ENCODE data around the gene NINL.

Gene NINL

DNA sequence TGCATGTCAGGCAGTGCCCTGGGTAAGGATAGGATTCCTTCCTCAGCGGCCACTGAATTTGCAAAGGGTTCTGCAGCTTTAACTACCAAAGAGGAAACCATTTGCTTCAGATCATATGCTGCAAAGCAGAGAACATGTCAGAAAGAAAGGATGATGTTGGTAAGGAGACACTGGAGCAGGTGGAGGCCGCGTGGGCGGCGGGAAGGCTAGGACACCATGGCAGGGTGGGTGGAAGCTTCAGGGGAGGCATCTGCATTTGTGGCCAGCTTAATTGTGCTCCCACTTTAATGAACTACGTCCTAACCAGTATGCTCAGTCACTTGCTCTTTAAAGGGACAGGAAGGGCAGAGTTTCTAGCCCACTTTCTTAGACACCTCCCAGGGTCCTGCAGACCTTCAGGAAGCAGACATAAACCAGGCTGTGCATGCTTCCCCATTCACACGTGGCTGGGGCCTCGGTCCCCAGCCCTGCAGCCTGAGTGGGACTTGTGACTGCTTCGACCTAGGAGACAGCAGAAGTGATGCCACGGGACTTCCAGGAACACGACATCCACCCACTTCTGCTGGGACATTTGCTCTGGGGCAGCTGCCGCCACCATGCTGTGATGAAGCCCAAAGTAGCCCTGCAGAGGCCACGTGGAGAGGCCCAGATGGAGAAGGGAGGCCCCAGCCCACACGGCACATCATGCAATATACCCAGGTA is 101.7 kb downstream of the NINL start:
- WGBS, 2 donors (ENCODE audit: extremely low coverage in 2 of 2, insufficient read length in 2 of 2, insufficient replicate concordance in 1 of 2), result no CpG with 5 or more reads among the region's 14 CpGs
- Histone ChIP-seq H2BK120ac (ENCODE audit: low read depth, low read length) (no peak overlapping the region), H2BK15ac (ENCODE audit: low read length) (no peak overlapping the region), H2AFZ (ENCODE audit: low read length) (no peak overlapping the region), H2BK5ac (ENCODE audit: low read length) (no peak overlapping the region), H3K14ac (ENCODE audit: low read length) (no peak overlapping the region), H3K4ac (ENCODE audit: low read length) (no peak overlapping the region), H3K27ac (replicated peaks; ENCODE audit: low read length) (no peak overlapping the region), H3K36me3 (replicated peaks in 1 of 2; ENCODE audit: control insufficient read depth in 2 of 2, insufficient read depth in 2 of 2, low read length in 2 of 2) (peaks cover 26 to 91% of the 10 kb centered on the region in 2 donors), H4K91ac (ENCODE audit: low read depth, low read length, poor library complexity) (no peak overlapping the region), H3K79me1 (ENCODE audit: low read depth, low read length) (no peaks in the 10 kb centered on the region), H3K9ac (ENCODE audit: low read depth, low read length, poor library complexity) (no peak overlapping the region), H3K18ac (ENCODE audit: low read length) (no peak overlapping the region), H4K8ac (ENCODE audit: low read depth, low read length) (no peak overlapping the region), H3K4me1 (ENCODE audit: control insufficient read depth in 2 of 2, insufficient read depth in 1 of 2, low read depth in 1 of 2, low read length in 2 of 2) (peaks cover 0 to 2% of the 10 kb centered on the region in 2 donors), H2BK12ac (ENCODE audit: low read length) (no peak overlapping the region), H2AK5ac (ENCODE audit: low read depth, low read length) (no peak overlapping the region), H3K23ac (ENCODE audit: low read depth, low read length, poor library complexity) (no peak overlapping the region), H3K4me3 (ENCODE audit: low read length in 2 of 2) (no peak overlapping the region), H3K27me3 (ENCODE audit: control insufficient read depth in 3 of 3, insufficient read depth in 3 of 3, low read depth in 1 of 3, low read length in 3 of 3) (no peaks in the 10 kb centered on the region), H3K9me3 (replicated peaks in 1 of 2; ENCODE audit: control insufficient read depth in 2 of 2, insufficient read depth in 1 of 2, low read depth in 1 of 2, low read length in 2 of 2) (no peaks in the 10 kb centered on the region), H3K4me2 (ENCODE audit: insufficient read depth, low read length, poor library complexity, severe bottlenecking) (no peak overlapping the region)
- no peak for DNase-seq (ENCODE audit: low spot score)

DNA sequence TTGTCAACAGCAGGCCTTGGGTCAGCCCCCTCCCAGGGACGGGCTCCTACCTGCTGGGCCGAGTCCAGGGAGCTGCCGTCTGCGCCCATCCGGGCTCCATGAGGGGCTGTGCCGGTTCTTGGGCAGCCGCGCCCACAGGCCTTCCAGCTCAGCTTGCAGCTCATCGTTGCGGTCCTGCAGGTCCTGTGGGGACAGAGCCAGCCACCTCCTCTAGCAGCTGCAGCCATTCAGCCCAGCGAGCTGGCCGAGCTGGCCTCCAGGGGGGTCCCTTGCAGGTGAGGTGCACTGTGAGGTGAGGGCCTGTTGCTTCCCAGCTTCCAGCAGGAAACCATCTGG is 103.4 kb downstream of the NINL start:
- no peak overlapping the region for H4K91ac ChIP-seq (ENCODE audit: low read depth, low read length, poor library complexity)
- no peak overlapping the region for H2BK15ac ChIP-seq (ENCODE audit: low read length)
- DNase-seq (ENCODE audit: low spot score), result no peak
- no peak overlapping the region for H3K23ac ChIP-seq (ENCODE audit: low read depth, low read length, poor library complexity)
- no peaks in the 10 kb centered on the region for H3K27me3 ChIP-seq (ENCODE audit: control insufficient read depth in 3 of 3, insufficient read depth in 3 of 3, low read depth in 1 of 3, low read length in 3 of 3)
- no peak overlapping the region for H2AFZ ChIP-seq (ENCODE audit: low read length)
- WGBS, 2 donors (ENCODE audit: extremely low coverage in 2 of 2, insufficient read length in 2 of 2, insufficient replicate concordance in 1 of 2), result no CpG with 5 or more reads among the region's 12 CpGs
- H2AK5ac ChIP-seq (ENCODE audit: low read depth, low read length), result no peak overlapping the region
- peaks cover 0 to 2% of the 10 kb centered on the region in 2 donors for H3K9me3 ChIP-seq (replicated peaks in 1 of 2; ENCODE audit: control insufficient read depth in 2 of 2, insufficient read depth in 1 of 2, low read depth in 1 of 2, low read length in 2 of 2)
- H3K14ac ChIP-seq (ENCODE audit: low read length), result no peak overlapping the region
- H3K4ac ChIP-seq (ENCODE audit: low read length), result no peak overlapping the region
- no peak overlapping the region for H2BK5ac ChIP-seq (ENCODE audit: low read length)
- H3K4me3 ChIP-seq (ENCODE audit: low read length in 2 of 2), result no peak overlapping the region
- H3K36me3 ChIP-seq (replicated peaks in 1 of 2; ENCODE audit: control insufficient read depth in 2 of 2, insufficient read depth in 2 of 2, low read length in 2 of 2), result peaks cover 24 to 92% of the 10 kb centered on the region in 2 donors
- no peaks in the 10 kb centered on the region for H3K79me1 ChIP-seq (ENCODE audit: low read depth, low read length)
- peaks cover 0 to 2% of the 10 kb centered on the region in 2 donors for H3K4me1 ChIP-seq (ENCODE audit: control insufficient read depth in 2 of 2, insufficient read depth in 1 of 2, low read depth in 1 of 2, low read length in 2 of 2)
- H3K18ac ChIP-seq (ENCODE audit: low read length), result no peak overlapping the region
- no peak overlapping the region for H3K9ac ChIP-seq (ENCODE audit: low read depth, low read length, poor library complexity)
- no peak overlapping the region for H3K27ac ChIP-seq (replicated peaks; ENCODE audit: low read length)
- no peak overlapping the region for H4K8ac ChIP-seq (ENCODE audit: low read depth, low read length)
- no peak overlapping the region for H3K4me2 ChIP-seq (ENCODE audit: insufficient read depth, low read length, poor library complexity, severe bottlenecking)
- H2BK12ac ChIP-seq (ENCODE audit: low read length), result no peak overlapping the region
- H2BK120ac ChIP-seq (ENCODE audit: low read depth, low read length), result no peak overlapping the region

GRCh38 chr20:25481235-25481917 is 104.0 kb downstream of the NINL start:
- peaks cover 0 to 2% of the 10 kb centered on the region in 2 donors for H3K9me3 ChIP-seq (replicated peaks in 1 of 2; ENCODE audit: control insufficient read depth in 2 of 2, insufficient read depth in 1 of 2, low read depth in 1 of 2, low read length in 2 of 2)
- no peaks in the 10 kb centered on the region for H3K27me3 ChIP-seq (ENCODE audit: control insufficient read depth in 3 of 3, insufficient read depth in 3 of 3, low read depth in 1 of 3, low read length in 3 of 3)
- no peak overlapping the region for H2AFZ ChIP-seq (ENCODE audit: low read length)
- H3K4ac ChIP-seq (ENCODE audit: low read length), result no peak overlapping the region
- no peak overlapping the region for H3K14ac ChIP-seq (ENCODE audit: low read length)
- H3K36me3 ChIP-seq (replicated peaks in 1 of 2; ENCODE audit: control insufficient read depth in 2 of 2, insufficient read depth in 2 of 2, low read length in 2 of 2), result peaks cover 24 to 91% of the 10 kb centered on the region in 2 donors
- H3K9ac ChIP-seq (ENCODE audit: low read depth, low read length, poor library complexity), result no peak overlapping the region
- H3K4me2 ChIP-seq (ENCODE audit: insufficient read depth, low read length, poor library complexity, severe bottlenecking), result no peak overlapping the region
- no peak overlapping the region for H2BK5ac ChIP-seq (ENCODE audit: low read length)
- no peak overlapping the region for H3K23ac ChIP-seq (ENCODE audit: low read depth, low read length, poor library complexity)
- DNase-seq (ENCODE audit: low spot score), result no peak
- no CpG with 5 or more reads among the region's 11 CpGs for WGBS, 2 donors (ENCODE audit: extremely low coverage in 2 of 2, insufficient read length in 2 of 2, insufficient replicate concordance in 1 of 2)
- H2BK12ac ChIP-seq (ENCODE audit: low read length), result no peak overlapping the region
- no peak overlapping the region for H2BK15ac ChIP-seq (ENCODE audit: low read length)
- peaks cover 0 to under 1% of the 10 kb centered on the region in 2 donors for H3K4me1 ChIP-seq (ENCODE audit: control insufficient read depth in 2 of 2, insufficient read depth in 1 of 2, low read depth in 1 of 2, low read length in 2 of 2)
- no peak overlapping the region for H4K8ac ChIP-seq (ENCODE audit: low read depth, low read length)
- no peak overlapping the region for H3K27ac ChIP-seq (replicated peaks; ENCODE audit: low read length)
- no peak overlapping the region for H3K4me3 ChIP-seq (ENCODE audit: low read length in 2 of 2)
- H2BK120ac ChIP-seq (ENCODE audit: low read depth, low read length), result no peak overlapping the region
- no peaks in the 10 kb centered on the region for H3K79me1 ChIP-seq (ENCODE audit: low read depth, low read length)
- H4K91ac ChIP-seq (ENCODE audit: low read depth, low read length, poor library complexity), result no peak overlapping the region
- no peak overlapping the region for H2AK5ac ChIP-seq (ENCODE audit: low read depth, low read length)
- no peak overlapping the region for H3K18ac ChIP-seq (ENCODE audit: low read length)

- H3K4me2 ChIP-seq (ENCODE audit: insufficient read depth, low read length, poor library complexity, severe bottlenecking), result no peak overlapping the region
- no peak overlapping the region for H4K91ac ChIP-seq (ENCODE audit: low read depth, low read length, poor library complexity)
- H3K14ac ChIP-seq (ENCODE audit: low read length), result no peak overlapping the region
- no peaks in the 10 kb centered on the region for H3K4me1 ChIP-seq (ENCODE audit: control insufficient read depth in 2 of 2, insufficient read depth in 1 of 2, low read depth in 1 of 2, low read length in 2 of 2)
- H3K79me1 ChIP-seq (ENCODE audit: low read depth, low read length), result no peaks in the 10 kb centered on the region
- WGBS, 2 donors (ENCODE audit: extremely low coverage in 2 of 2, insufficient read length in 2 of 2, insufficient replicate concordance in 1 of 2), result no CpG with 5 or more reads among the region's 9 CpGs
- H2BK120ac ChIP-seq (ENCODE audit: low read depth, low read length), result no peak overlapping the region
- H3K9ac ChIP-seq (ENCODE audit: low read depth, low read length, poor library complexity), result no peak overlapping the region
- peaks cover 24 to 91% of the 10 kb centered on the region in 2 donors for H3K36me3 ChIP-seq (replicated peaks in 1 of 2; ENCODE audit: control insufficient read depth in 2 of 2, insufficient read depth in 2 of 2, low read length in 2 of 2)
- H2BK12ac ChIP-seq (ENCODE audit: low read length), result no peak overlapping the region
- no peak overlapping the region for H2BK5ac ChIP-seq (ENCODE audit: low read length)
- H3K4ac ChIP-seq (ENCODE audit: low read length), result no peak overlapping the region
- H2AFZ ChIP-seq (ENCODE audit: low read length), result no peak overlapping the region
- peaks cover 0 to 2% of the 10 kb centered on the region in 2 donors for H3K9me3 ChIP-seq (replicated peaks in 1 of 2; ENCODE audit: control insufficient read depth in 2 of 2, insufficient read depth in 1 of 2, low read depth in 1 of 2, low read length in 2 of 2)
- DNase-seq (ENCODE audit: low spot score), result no peak
- no peak overlapping the region for H3K27ac ChIP-seq (replicated peaks; ENCODE audit: low read length)
- no peaks in the 10 kb centered on the region for H3K27me3 ChIP-seq (ENCODE audit: control insufficient read depth in 3 of 3, insufficient read depth in 3 of 3, low read depth in 1 of 3, low read length in 3 of 3)
- no peak overlapping the region for H3K23ac ChIP-seq (ENCODE audit: low read depth, low read length, poor library complexity)
- no peak overlapping the region for H2BK15ac ChIP-seq (ENCODE audit: low read length)
- no peak overlapping the region for H4K8ac ChIP-seq (ENCODE audit: low read depth, low read length)
- H2AK5ac ChIP-seq (ENCODE audit: low read depth, low read length), result no peak overlapping the region
- H3K18ac ChIP-seq (ENCODE audit: low read length), result peak overlapping the region; percentile 24
- H3K4me3 ChIP-seq (ENCODE audit: low read length in 2 of 2), result no peak overlapping the region
Observed at GRCh38 chr20:25480797-25481196, 104.5 kb downstream of the NINL start.

Measured in neuronal stem cell (in vitro differentiated cells).